Hepatocyte (in vitro differentiated cells): ENCODE measurements around the gene TAS2R39.

Experiments
- EZH2 ChIP-seq: fragments of 200-600 bp; sonication (generic); IDR thresholded peaks from 2 replicates; pipeline ENCODE4 v1.6.1; 2016; ENCODE audit warnings: antibody characterized with exemption, mild to moderate bottlenecking, borderline replicate concordance
- TF ChIP-seq, protein P1 (sequence below): fragments of 200-600 bp; sonication (generic); IDR thresholded peaks from 2 replicates; pipeline ENCODE4 v1.5.1; 2016; ENCODE audit warnings: antibody characterized with exemption, mild to moderate bottlenecking; ENCODE audit not compliant: poor library complexity

DNA sequence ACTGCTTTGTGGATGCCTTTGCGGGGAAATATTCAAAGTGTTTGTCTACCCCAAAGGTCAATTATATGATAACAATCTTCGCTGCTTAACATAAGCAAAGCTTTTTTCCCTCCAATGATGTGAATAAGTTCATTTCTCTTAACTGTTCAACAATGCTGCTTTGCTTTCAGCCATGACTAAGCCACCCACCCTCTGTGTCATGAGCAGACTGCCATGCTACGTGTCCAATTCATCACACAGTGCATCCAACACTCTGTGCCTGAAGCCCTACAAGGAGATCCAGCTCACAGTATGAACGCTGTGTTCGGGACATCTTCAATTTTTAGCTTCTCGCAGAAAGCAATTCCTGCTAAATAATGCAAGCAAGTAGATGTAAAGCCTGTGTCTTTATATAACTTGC is 32.9 kb downstream of the TAS2R39 start:
- no peak for TF ChIP-seq EZH2
- TF ChIP-seq, protein P1, sequence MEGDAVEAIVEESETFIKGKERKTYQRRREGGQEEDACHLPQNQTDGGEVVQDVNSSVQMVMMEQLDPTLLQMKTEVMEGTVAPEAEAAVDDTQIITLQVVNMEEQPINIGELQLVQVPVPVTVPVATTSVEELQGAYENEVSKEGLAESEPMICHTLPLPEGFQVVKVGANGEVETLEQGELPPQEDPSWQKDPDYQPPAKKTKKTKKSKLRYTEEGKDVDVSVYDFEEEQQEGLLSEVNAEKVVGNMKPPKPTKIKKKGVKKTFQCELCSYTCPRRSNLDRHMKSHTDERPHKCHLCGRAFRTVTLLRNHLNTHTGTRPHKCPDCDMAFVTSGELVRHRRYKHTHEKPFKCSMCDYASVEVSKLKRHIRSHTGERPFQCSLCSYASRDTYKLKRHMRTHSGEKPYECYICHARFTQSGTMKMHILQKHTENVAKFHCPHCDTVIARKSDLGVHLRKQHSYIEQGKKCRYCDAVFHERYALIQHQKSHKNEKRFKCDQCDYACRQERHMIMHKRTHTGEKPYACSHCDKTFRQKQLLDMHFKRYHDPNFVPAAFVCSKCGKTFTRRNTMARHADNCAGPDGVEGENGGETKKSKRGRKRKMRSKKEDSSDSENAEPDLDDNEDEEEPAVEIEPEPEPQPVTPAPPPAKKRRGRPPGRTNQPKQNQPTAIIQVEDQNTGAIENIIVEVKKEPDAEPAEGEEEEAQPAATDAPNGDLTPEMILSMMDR: no peak
